Vagina (tissue), 2 donors: ENCODE results near the gene NAA20.

ENCODE experiments used
- POLR2AphosphoS5 ChIP-seq, 2 donors: sonication (generic); formaldehyde crosslinking; IDR thresholded peaks; one replicate each; pipeline ENCODE4 v1.9.0; 2017; ENCODE audit warnings: antibody characterized with exemption in 2 of 2, mild to moderate bottlenecking in 2 of 2, low read depth in 1 of 2; ENCODE audit not compliant: insufficient read depth in 1 of 2
- TF ChIP-seq, protein P1 (sequence below), 3 experiments: fragments of 450-650 bp in 2 of 3; fragments of 200-600 bp in 1 of 3; sonication (generic) in 1 of 3; IDR thresholded peaks; one replicate each; pipeline ENCODE4 v1.5.1; 2017 to 2019; ENCODE audit warnings: antibody characterized with exemption in 3 of 3, mild to moderate bottlenecking in 2 of 3, moderate library complexity in 2 of 3

DNA sequence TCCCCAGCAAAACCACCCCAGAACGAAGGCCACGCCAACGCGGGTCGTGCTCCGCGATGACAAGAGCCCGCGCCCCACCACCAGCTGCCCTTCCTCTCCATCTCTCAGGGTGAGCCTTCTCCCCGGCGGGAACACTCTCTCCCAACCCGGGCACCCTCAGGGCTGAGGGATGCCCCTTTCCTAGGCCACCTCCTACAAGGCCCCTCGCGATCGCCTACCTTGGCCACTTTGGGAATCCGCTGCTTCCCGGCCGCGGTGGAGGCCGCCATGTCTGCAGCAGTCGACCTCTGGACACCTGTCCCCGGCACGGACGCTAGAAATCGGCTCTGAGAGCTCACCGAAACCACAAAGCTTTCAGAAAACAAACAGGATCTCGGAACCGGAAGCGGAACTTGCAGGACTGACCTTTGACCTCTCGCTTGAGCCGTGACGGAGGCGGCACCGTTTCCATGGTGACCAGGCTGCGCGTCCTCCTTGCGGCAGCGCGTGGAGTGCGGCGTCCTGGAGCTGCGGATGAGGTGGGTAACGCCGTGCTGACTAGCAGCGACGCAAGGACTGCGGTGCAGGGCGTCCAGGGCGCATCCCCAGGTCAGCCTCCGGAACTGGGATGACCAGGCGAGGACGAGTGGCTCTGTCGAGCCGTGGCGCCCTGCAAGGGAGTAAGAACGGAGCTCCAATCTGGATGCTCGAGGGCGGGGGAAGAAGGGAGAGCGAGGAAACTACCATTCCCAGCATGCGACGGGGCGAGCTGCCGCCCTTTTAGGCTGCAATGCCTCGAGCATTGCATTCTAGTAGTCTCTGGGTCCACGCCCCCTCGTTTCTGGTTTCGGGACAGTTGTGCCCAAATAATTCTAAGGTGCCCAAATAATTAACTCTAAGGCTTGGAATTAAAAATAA lies 35.2 kb downstream of the NAA20 start, which contains the start of the genes CFAP61 and CRNKL1:
- TF ChIP-seq POLR2AphosphoS5 (IDR thresholded peaks at IDR 0.05; ENCODE audit: insufficient read depth in 1 of 2, low read depth in 1 of 2) = peak; percentile 82 to 89
- TF ChIP-seq, protein P1, sequence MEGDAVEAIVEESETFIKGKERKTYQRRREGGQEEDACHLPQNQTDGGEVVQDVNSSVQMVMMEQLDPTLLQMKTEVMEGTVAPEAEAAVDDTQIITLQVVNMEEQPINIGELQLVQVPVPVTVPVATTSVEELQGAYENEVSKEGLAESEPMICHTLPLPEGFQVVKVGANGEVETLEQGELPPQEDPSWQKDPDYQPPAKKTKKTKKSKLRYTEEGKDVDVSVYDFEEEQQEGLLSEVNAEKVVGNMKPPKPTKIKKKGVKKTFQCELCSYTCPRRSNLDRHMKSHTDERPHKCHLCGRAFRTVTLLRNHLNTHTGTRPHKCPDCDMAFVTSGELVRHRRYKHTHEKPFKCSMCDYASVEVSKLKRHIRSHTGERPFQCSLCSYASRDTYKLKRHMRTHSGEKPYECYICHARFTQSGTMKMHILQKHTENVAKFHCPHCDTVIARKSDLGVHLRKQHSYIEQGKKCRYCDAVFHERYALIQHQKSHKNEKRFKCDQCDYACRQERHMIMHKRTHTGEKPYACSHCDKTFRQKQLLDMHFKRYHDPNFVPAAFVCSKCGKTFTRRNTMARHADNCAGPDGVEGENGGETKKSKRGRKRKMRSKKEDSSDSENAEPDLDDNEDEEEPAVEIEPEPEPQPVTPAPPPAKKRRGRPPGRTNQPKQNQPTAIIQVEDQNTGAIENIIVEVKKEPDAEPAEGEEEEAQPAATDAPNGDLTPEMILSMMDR (IDR thresholded peaks at IDR 0.05) = peak in 1 of 3 experiments; percentile 24
